GM20000 (cell line): ENCODE results near the gene ALDH1L1.
"Not testable (repeated sequence)": the region's sequence is repeated elsewhere in the genome, so short reads cannot be mapped to it uniquely, and the experiment has no call there.

Experiments used
- DNase-seq: peaks from one replicate; pipeline ENCODE4 v3.0.0; 2012; ENCODE audit warnings: low spot score
- TF ChIP-seq, protein P1 (sequence below): IDR thresholded peaks from 2 replicates; pipeline ENCODE4 v1.5.1; 2012; ENCODE audit warnings: mild to moderate bottlenecking, control low read depth; ENCODE audit errors: extremely low read depth, missing control alignments

The ALDH1L1 gene

DNA sequence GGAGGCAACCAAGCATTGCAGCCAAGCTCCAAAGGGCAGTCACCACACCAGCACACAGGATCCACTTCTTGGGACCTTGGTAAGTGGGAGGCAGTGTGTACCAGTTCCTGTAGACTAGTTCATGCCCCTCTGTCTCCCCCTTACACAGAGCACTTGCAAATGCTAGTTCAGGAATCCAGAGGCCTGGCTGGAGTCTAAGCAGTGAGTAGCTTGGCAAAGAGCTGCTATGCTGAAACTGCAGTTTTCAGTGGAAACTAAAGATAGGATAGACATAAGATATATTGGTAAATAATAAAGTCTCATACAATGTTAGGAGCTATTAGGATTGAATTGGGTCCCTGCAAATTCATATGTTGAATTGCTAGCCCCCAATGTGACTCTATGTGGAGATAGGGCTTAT, 82.6 kb downstream of the ALDH1L1 start:
- no peak for DNase-seq
- TF ChIP-seq, protein P1, sequence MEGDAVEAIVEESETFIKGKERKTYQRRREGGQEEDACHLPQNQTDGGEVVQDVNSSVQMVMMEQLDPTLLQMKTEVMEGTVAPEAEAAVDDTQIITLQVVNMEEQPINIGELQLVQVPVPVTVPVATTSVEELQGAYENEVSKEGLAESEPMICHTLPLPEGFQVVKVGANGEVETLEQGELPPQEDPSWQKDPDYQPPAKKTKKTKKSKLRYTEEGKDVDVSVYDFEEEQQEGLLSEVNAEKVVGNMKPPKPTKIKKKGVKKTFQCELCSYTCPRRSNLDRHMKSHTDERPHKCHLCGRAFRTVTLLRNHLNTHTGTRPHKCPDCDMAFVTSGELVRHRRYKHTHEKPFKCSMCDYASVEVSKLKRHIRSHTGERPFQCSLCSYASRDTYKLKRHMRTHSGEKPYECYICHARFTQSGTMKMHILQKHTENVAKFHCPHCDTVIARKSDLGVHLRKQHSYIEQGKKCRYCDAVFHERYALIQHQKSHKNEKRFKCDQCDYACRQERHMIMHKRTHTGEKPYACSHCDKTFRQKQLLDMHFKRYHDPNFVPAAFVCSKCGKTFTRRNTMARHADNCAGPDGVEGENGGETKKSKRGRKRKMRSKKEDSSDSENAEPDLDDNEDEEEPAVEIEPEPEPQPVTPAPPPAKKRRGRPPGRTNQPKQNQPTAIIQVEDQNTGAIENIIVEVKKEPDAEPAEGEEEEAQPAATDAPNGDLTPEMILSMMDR: no peak

DNA sequence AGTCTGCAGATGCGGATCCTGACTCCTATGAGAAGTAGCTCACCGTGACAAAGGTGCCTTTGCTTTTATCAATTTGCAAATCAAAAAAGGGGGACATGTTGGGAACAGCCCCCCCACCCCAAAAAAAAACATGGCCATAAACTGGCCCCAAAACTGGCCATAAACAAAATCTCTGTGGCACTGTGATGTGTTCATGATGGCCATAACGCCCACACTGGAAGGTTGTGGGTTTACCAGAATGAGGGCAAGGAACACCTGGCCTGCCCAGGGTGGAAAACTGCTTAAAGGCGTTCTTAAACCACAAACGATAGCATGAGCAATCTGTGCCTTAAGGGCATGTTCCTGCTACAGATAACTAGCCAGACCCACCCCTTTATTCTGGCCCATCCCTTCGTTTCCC, 84.1 kb downstream of the ALDH1L1 start:
- DNase-seq: not testable (repeated sequence)

DNA sequence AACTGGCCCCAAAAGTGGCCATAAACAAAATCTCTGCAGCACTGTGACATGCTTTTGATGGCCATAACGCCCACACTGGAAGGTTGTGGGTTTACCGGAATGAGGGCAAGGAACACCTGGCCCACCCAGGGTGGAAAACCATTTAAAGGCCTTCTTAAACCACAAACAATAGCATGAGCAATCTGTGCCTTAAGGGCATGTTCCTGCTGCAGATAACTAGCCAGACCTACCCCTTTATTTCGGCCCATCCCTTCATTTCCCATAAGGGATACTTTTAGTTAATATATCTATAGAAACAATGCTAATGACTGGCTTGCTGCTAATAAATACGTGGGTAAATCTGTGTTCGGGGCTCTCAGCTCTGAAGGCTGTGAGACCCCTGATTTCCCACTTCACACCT, 88.3 kb downstream of the ALDH1L1 start:
- not testable (repeated sequence) for DNase-seq

DNA sequence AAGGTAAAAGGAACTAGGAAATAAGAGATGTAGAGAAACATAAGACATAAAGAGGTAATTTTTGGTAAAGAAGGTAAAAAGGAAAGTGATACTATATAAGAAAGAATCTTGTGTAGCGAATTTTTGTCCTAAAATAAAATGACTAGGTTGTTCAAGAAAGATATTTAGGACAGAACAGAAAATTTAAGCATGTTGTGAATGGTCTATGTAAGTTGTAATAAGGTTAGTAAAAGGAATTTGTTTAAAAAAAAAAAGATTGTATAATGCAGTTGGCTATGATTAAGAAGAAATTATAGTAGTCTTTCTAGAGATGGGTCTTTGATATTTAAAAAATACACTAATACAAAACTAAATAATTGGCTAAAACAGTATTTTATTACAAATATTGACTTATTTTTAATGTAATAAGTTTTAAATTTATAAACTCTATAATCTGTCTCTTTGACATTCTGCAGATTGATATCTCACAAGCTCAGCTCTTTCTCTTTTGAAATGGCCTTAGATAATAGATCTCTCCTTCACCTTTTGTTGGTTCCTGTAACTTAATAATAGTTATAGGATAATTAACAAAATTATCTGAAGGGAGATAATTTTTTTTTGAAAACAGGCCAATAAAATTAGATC, 92.7 kb downstream of the ALDH1L1 start:
- DNase-seq: no peak
- TF ChIP-seq, protein P1: no peak

DNA sequence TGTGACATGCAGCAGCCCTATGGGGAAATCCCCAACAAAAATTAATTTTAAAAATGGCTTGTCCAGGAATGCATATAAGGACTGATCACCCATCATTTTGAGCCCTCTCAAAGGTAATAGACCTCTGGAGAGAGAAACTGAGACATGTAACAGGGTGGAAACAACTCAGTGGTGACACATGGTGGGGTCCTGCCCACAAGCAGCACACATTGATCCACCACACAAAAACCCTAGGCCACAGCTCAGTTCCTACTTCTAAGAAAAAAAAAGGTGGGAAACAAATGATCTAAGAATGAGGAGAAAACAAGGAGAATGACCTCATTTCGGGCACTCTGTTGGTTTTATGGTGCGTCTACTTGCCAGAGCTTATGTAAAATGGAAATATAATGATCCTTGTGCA, 94.5 kb downstream of the ALDH1L1 start:
- TF ChIP-seq, protein P1: no peak
- no peak for DNase-seq

DNA sequence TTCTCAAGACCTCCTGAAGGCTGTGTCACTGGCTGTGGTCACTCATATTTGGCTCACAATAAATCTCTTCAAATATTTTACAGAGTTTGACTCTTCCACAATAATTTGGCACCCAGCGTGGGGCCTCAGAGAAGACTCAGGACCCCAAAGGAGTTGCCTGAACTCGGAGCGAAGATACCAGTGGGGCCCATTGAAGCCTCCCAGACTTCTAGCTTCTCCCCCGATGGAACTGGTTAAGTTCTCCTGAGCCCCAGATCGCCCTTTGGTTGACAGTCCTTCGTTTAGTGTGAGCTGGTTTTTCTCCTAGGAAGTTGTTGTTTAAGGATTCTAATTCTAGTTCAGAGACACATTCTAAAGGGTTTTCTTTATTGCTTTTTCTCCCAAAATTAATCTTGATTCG, 95.1 kb downstream of the ALDH1L1 start:
- TF ChIP-seq, protein P1: no peak

DNA sequence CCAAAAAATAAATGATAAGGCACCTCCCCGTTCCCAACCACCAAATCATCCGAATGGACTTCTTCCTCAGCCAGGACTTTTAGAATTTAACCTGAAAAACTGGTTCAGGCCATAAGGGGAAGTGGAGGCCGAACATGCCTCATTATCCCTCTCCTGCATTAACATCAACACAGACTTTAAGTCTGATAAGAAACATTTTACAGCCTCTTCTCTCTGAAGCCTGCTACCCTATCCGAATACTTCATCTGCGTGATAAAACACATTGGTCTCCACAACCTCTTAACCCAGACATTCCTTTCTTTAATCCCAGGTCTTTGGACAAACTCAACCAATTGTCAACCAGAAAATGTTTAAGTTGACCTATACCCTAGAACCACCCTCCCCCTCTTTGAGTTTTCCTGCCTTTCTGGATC, 95.6 kb downstream of the ALDH1L1 start:
- TF ChIP-seq, protein P1: no peak

More for the DNA sequence above, 95.1 kb downstream of the ALDH1L1 start:
- no peak for DNase-seq

DNA sequence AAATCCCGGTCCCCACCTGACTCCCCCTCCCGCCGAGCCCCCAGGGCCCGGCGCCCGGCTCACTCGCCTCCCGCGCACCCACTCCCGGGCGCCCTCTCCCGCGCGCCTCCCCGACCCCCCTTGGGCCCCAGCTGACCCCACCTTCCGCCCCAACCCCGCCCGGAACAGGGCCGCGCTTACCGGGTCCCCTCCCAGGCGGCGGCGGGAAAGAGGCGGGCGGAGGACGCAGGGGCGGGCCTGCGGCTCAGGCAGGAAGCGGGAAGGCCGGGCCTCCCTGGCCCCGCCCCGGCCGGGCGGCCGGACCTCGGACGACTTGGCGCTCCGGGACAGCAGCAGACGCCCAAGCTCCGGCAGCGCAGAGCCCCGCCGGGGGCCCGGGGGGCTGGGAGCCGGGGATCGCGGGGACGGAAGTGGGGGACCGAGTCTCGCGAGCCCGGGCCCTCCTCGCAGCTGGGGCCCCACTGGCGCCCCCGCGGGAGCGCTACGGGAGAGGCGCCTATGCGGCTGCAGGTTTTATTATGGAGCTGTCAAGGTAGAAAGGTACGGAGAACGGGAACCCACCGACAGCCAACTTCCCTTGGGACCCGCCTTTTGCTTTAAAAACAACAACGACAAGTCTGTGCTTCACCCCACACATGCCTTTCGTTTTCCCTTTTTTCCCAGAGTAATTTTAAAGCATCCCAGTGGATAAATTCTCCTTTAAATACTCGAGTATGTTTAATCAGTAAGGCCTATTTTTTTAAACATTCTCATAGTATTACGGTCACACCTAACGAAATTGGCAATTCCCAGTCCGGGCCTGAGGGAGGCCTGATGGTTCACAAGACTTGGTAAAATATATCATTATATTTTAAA, 96.2 kb downstream of the ALDH1L1 start, which contains the start of gene SLC41A3:
Gene SLC41A3 (minus strand): TSS at position 212 of the 855 bp plus-strand sequence. CDS start 15,905 bp downstream, outside the sequence.
- TF ChIP-seq, protein P1: peak; percentile 38
- DNase-seq: peak; percentile 98

More for the DNA sequence above, 95.6 kb downstream of the ALDH1L1 start:
- DNase-seq: no peak
